HepG2 (cell line): Measurements from ENCODE around the gene METTL4. TPM values are rescaled to one million over a fixed set of nuclear protein-coding genes. Genes with fewer than 3 reads are reported as not detected.

Source experiments
- ARID3A ChIP-seq: IDR thresholded peaks from 2 replicates; pipeline ENCODE4 v1.6.1; 2012; ENCODE audit warnings: low read depth, low read length, improper control_type of control experiment
- BRCA1 ChIP-seq: sonication (generic); formaldehyde crosslinking; IDR thresholded peaks from 2 replicates; pipeline ENCODE4 v1.4.0; 2020; ENCODE audit warnings: missing genetic modification reagents
- DPF2 ChIP-seq: sonication (generic); formaldehyde crosslinking; IDR thresholded peaks from 2 replicates; pipeline ENCODE4 v1.4.0; 2020; ENCODE audit warnings: mild to moderate bottlenecking, low read depth, missing genetic modification reagents, borderline replicate concordance
- EP300 ChIP-seq, 3 experiments: sonication (generic) in 1 of 3; formaldehyde crosslinking in 1 of 3; IDR thresholded peaks; 2 replicates each; pipeline versions ENCODE4 v1.5.1 to v1.6.1; 2011 to 2020; ENCODE audit warnings: low read depth in 2 of 3, low read length in 2 of 3, borderline replicate concordance in 1 of 3, improper control_type of control experiment in 1 of 3, mild to moderate bottlenecking in 1 of 3, missing genetic modification reagents in 1 of 3, moderate library complexity in 1 of 3
- FOXA1 ChIP-seq, 2 experiments: fragments of 450-650 bp in 1 of 2; sonication (generic) in 1 of 2; formaldehyde crosslinking in 1 of 2; IDR thresholded peaks; 2 replicates each; pipeline versions ENCODE4 v1.4.0 to v1.6.1; 2016 to 2020; ENCODE audit warnings: missing genetic modification reagents in 1 of 2
- GATAD2A ChIP-seq: IDR thresholded peaks from 2 replicates; pipeline ENCODE4 v1.6.1; 2016
- MIER3 ChIP-seq: IDR thresholded peaks from 2 replicates; pipeline ENCODE4 v1.6.1; 2016; ENCODE audit warnings: missing compliant biosample characterization, borderline replicate concordance
- MTA3 ChIP-seq: sonication (generic); formaldehyde crosslinking; IDR thresholded peaks from 2 replicates; pipeline ENCODE4 v1.4.0; 2020; ENCODE audit warnings: missing genetic modification reagents
- PAXIP1 ChIP-seq: sonication (generic); formaldehyde crosslinking; conservative IDR thresholded peaks from 2 replicates; pipeline ENCODE4 v1.4.0; 2020; ENCODE audit warnings: mild to moderate bottlenecking, missing genetic modification reagents, moderate library complexity
- POGK ChIP-seq: sonication (generic); formaldehyde crosslinking; conservative IDR thresholded peaks from 2 replicates; pipeline ENCODE4 v1.8.0; 2022; ENCODE audit warnings: mild to moderate bottlenecking, moderate library complexity, missing genetic modification reagents
- POLR2AphosphoS2 ChIP-seq: IDR thresholded peaks from 2 replicates; pipeline ENCODE4 v1.6.1; 2011; ENCODE audit warnings: low read depth, low read length, improper control_type of control experiment
- SAFB2 ChIP-seq: sonication (generic); formaldehyde crosslinking; IDR thresholded peaks from 2 replicates; pipeline ENCODE4 v1.5.1; 2020; ENCODE audit warnings: missing genetic modification reagents, low read depth, mild to moderate bottlenecking, borderline replicate concordance
- SMAD9 ChIP-seq: sonication (generic); formaldehyde crosslinking; IDR thresholded peaks from 2 replicates; pipeline ENCODE4 v1.5.1; 2020; ENCODE audit warnings: mild to moderate bottlenecking, missing genetic modification reagents
- TRAFD1 ChIP-seq: sonication (generic); formaldehyde crosslinking; IDR thresholded peaks from 2 replicates; pipeline ENCODE4 v1.5.1; 2020; ENCODE audit warnings: missing genetic modification reagents, mild to moderate bottlenecking, borderline replicate concordance
- XRCC5 ChIP-seq: fragments of 200-400 bp; formaldehyde crosslinking; optimal IDR thresholded peaks from 2 replicates; pipeline ENCODE3; 2017; ENCODE audit warnings: mild to moderate bottlenecking, low read length
- ZNF350 ChIP-seq: sonication (generic); formaldehyde crosslinking; IDR thresholded peaks from 2 replicates; pipeline ENCODE4 v1.4.0; 2020; ENCODE audit warnings: mild to moderate bottlenecking, low read depth, missing genetic modification reagents, borderline replicate concordance
- ZNF577 ChIP-seq: sonication (generic); formaldehyde crosslinking; IDR thresholded peaks from 2 replicates; pipeline ENCODE4 v1.4.0; 2020; ENCODE audit warnings: mild to moderate bottlenecking, low read depth, missing genetic modification reagents, borderline replicate concordance
- ZNF878 ChIP-seq: sonication (generic); formaldehyde crosslinking; IDR thresholded peaks from 2 replicates; pipeline ENCODE4 v1.8.1; 2023; ENCODE audit warnings: mild to moderate bottlenecking, missing genetic modification reagents, moderate library complexity
- polyA plus RNA-seq, 8 experiments: library from polyadenylated mRNA; depleted of rRNA in 3 of 8; stranded (reverse) in 7 of 8; unstranded in 1 of 8; fragments of >200 nt; fragmentation: Illumina TruSeq in 4 of 8; extraction: Trizol in 4 of 8; gene quantifications; 2 replicates each; pipeline versions ENCODE4 v1.2.1 to v1.2.3, GENCODE V29; 2011 to 2016; ENCODE audit warnings: low read depth in 4 of 8, missing spikeins in 1 of 8, mixed read lengths in 1 of 8; ENCODE audit not compliant: insufficient read depth in 1 of 8
- total RNA-seq, 5 experiments: library from RNA; depleted of rRNA; stranded (reverse); fragments of >200 nt; fragmentation: Illumina TruSeq; extraction: Trizol; gene quantifications; 2 replicates each; pipeline ENCODE4 v1.2.3, GENCODE V29; 2016; ENCODE audit warnings: low read depth in 1 of 5

Gene METTL4
- total and polyA plus RNA-seq, 2 of the 13 experiments (the other 11 are each of a cell fraction or from before 2014, with no cell fraction given), result 6.8 to 8.1 TPM

GRCh38 chr18:2571200-2572170, at the start of gene METTL4, which contains the start of gene NDC80 (continued):
- no peak for TF ChIP-seq TRAFD1
- TF ChIP-seq XRCC5, result peak; percentile 50
- peak; percentile 96 for TF ChIP-seq POGK
- TF ChIP-seq EP300 (IDR thresholded peaks at IDR 0.05; ENCODE audit: low read depth in 2 of 2, low read length in 2 of 2), result no peak
- TF ChIP-seq EP300 (CRISPR knock-in tag; IDR thresholded peaks at IDR 0.05; ENCODE audit: borderline replicate concordance), result no peak; the same call in 1 of the 2 replicates
- no peak for TF ChIP-seq FOXA1 (IDR thresholded peaks at IDR 0.05)
- TF ChIP-seq FOXA1 (CRISPR knock-in tag; IDR thresholded peaks at IDR 0.05), result no peak
- peak; percentile 22; the same call in 1 of the 2 replicates for TF ChIP-seq PAXIP1 (CRISPR knock-in tag)
- no peak for TF ChIP-seq DPF2
- no peak for TF ChIP-seq MIER3 (CRISPR knock-in tag)
- TF ChIP-seq BRCA1, result 0 out of 2 replicates have a peak, but pooled peaks have one; percentile 29
- peak; percentile 95 for TF ChIP-seq ZNF350 (CRISPR knock-in tag)
- peak; percentile 98 for TF ChIP-seq ZNF878 (CRISPR knock-in tag)
- no peak; the same call in 1 of the 2 replicates for TF ChIP-seq ARID3A
- TF ChIP-seq GATAD2A, result peak; percentile 38; the same call in 1 of the 2 replicates
- TF ChIP-seq POLR2AphosphoS2, result no peak
- TF ChIP-seq MTA3 (CRISPR knock-in tag), result no peak
- TF ChIP-seq SAFB2 (CRISPR knock-in tag), result peak; percentile 92
- no peak for TF ChIP-seq SMAD9
- no peak for TF ChIP-seq ZNF577 (CRISPR knock-in tag)
